TTC549 (cell line): Measurements from ENCODE around the gene ADAMTS6.
"Not testable (repeated sequence)": the region's sequence is repeated elsewhere in the genome, so short reads cannot be mapped to it uniquely, and the experiment has no call there.

Experiments used
- FAIRE-seq: peaks from 2 replicates; lab custom pipeline; 2012; peaks lifted over from hg19 to GRCh38; lab: Jason Lieb, UNC

ADAMTS6 gene

GRCh38 chr5:65481635-65482295, at the start of gene ADAMTS6:
Gene ADAMTS6 (minus strand): TSS chr5:65481920. CDS start chr5:65473673, 8,247 bp downstream.
- FAIRE-seq: peak; percentile 95

GRCh38 chr5:65530904-65531303, 49.2 kb upstream of the ADAMTS6 start:
- FAIRE-seq: no peak

GRCh38 chr5:65525726-65526125, 44.0 kb upstream of the ADAMTS6 start:
- no peak for FAIRE-seq

- no peak for FAIRE-seq
These were observed 30.6 kb upstream of the ADAMTS6 start for GRCh38 chr5:65512170-65512937.

GRCh38 chr5:65508978-65509377, 27.3 kb upstream of the ADAMTS6 start:
- no peak for FAIRE-seq

- FAIRE-seq: no peak
These were observed 25.2 kb upstream of the ADAMTS6 start for GRCh38 chr5:65506961-65507360.

- no peak for FAIRE-seq
These were observed 7.4 kb upstream of the ADAMTS6 start for GRCh38 chr5:65489119-65489518.

GRCh38 chr5:65488038-65488687, 6.4 kb upstream of the ADAMTS6 start:
- not testable (repeated sequence) for FAIRE-seq

- FAIRE-seq: not testable (repeated sequence)
These were observed 5.1 kb upstream of the ADAMTS6 start for GRCh38 chr5:65486803-65487202.

GRCh38 chr5:65485405-65485804, 3.7 kb upstream of the ADAMTS6 start:
- FAIRE-seq: no peak

GRCh38 chr5:65483546-65484346, 2.0 kb upstream of the ADAMTS6 start:
- no peak for FAIRE-seq

- peak; percentile 94 for FAIRE-seq
These were observed 1.2 kb upstream of the ADAMTS6 start for GRCh38 chr5:65482736-65483545.

GRCh38 chr5:65482296-65482735, 596 bp upstream of the ADAMTS6 start:
- no peak for FAIRE-seq

GRCh38 chr5:65481171-65481581, 544 bp downstream of the ADAMTS6 start:
- FAIRE-seq: no peak

GRCh38 chr5:65480306-65480865, 1.3 kb downstream of the ADAMTS6 start:
- FAIRE-seq: peak; percentile 94

GRCh38 chr5:65479527-65479926, 2.2 kb downstream of the ADAMTS6 start:
- FAIRE-seq: no peak

GRCh38 chr5:65478336-65478735, 3.4 kb downstream of the ADAMTS6 start:
- FAIRE-seq: no peak

- no peak for FAIRE-seq
These were observed 5.8 kb downstream of the ADAMTS6 start for GRCh38 chr5:65475895-65476294.

- no peak for FAIRE-seq
These were observed 6.4 kb downstream of the ADAMTS6 start for GRCh38 chr5:65475336-65475735.

- no peak for FAIRE-seq
These were observed 7.5 kb downstream of the ADAMTS6 start for GRCh38 chr5:65474130-65474711.

GRCh38 chr5:65468633-65469032, 13.1 kb downstream of the ADAMTS6 start:
- no peak for FAIRE-seq
